ENCODE data around the gene CDC42BPA. TPM values are rescaled to one million over a fixed set of nuclear protein-coding genes. Genes with fewer than 3 reads are reported as not detected.
A peak's percentile ranks its signal among the peaks of the same experiment; 100 is the strongest.

CDC42BPA gene, protein sequence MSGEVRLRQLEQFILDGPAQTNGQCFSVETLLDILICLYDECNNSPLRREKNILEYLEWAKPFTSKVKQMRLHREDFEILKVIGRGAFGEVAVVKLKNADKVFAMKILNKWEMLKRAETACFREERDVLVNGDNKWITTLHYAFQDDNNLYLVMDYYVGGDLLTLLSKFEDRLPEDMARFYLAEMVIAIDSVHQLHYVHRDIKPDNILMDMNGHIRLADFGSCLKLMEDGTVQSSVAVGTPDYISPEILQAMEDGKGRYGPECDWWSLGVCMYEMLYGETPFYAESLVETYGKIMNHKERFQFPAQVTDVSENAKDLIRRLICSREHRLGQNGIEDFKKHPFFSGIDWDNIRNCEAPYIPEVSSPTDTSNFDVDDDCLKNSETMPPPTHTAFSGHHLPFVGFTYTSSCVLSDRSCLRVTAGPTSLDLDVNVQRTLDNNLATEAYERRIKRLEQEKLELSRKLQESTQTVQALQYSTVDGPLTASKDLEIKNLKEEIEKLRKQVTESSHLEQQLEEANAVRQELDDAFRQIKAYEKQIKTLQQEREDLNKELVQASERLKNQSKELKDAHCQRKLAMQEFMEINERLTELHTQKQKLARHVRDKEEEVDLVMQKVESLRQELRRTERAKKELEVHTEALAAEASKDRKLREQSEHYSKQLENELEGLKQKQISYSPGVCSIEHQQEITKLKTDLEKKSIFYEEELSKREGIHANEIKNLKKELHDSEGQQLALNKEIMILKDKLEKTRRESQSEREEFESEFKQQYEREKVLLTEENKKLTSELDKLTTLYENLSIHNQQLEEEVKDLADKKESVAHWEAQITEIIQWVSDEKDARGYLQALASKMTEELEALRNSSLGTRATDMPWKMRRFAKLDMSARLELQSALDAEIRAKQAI (N-terminal part only)
- polyA plus RNA-seq (7.0 to 9.2 TPM (median 8.6 TPM) in 3 replicates), polyA minus RNA-seq (10.8 to 32.3 TPM (median 15.3 TPM) in 3 replicates)
- polyA plus RNA-seq (2011; ENCODE audit: low read depth) = 13.1 TPM
- 6.9 and 9.2 TPM in 2 replicates for polyA plus RNA-seq (2011; cell fraction: cytosol; rRNA removed)
- 15.1 and 15.3 TPM in 2 replicates for polyA plus RNA-seq (2011; cell fraction: nucleus; rRNA removed)
- 7.2 and 10.1 TPM in 2 replicates for polyA plus RNA-seq (2012; ENCODE audit: low replicate concordance)
- polyA minus RNA-seq (2011; cell fraction: cytosol; rRNA and poly(A)+ RNA removed) = 14.0 TPM
- 29.4 and 66.9 TPM in 2 replicates for polyA minus RNA-seq (2011; cell fraction: nucleus; rRNA and poly(A)+ RNA removed)

DNA sequence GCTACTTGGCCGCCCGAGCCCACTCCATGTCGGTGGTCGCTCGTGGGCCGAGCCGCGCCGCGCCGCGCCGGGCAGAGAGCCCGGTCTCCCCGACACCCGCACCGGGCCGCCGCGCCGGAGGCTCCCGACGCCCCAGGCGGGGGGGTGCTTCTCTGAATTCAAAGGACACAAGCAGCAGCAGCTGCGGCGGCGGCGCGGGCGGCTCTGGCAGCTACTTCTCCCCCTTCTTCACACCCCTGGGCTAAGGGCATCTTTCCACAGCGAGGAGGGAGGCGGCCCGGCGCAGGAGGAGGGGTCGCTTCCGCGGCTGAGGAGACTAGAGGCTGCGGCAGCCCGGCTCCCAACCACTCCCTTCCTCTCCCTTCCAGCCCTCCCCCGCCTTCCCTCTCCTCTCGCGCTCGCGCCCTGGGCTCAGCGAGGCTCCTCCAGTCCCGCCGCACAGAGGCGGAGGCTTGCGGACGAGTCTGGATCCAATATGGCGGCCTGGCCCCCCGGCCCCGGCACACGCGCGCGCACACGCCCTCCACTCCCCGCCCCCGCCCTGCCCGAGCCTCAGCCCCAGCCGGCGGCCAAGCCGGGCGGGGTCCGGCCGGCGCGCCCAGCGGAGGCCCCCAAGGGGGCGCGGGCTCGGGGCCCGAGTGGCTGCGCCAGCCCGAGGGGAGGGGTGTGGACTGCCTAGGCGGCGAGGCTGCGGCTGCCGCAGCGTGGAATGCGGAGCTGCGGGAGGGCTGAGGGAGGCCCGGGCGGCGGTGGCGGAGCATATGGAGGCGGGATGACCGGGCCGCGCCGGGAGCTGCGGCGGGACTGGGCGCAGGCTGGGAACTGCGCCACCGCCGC is at the start of gene CDC42BPA:
Gene CDC42BPA (minus strand): TSS at position 477 of the 837 bp plus-strand sequence. CDS start 1,310 bp downstream, outside the sequence.
- TF ChIP-seq, protein P1, sequence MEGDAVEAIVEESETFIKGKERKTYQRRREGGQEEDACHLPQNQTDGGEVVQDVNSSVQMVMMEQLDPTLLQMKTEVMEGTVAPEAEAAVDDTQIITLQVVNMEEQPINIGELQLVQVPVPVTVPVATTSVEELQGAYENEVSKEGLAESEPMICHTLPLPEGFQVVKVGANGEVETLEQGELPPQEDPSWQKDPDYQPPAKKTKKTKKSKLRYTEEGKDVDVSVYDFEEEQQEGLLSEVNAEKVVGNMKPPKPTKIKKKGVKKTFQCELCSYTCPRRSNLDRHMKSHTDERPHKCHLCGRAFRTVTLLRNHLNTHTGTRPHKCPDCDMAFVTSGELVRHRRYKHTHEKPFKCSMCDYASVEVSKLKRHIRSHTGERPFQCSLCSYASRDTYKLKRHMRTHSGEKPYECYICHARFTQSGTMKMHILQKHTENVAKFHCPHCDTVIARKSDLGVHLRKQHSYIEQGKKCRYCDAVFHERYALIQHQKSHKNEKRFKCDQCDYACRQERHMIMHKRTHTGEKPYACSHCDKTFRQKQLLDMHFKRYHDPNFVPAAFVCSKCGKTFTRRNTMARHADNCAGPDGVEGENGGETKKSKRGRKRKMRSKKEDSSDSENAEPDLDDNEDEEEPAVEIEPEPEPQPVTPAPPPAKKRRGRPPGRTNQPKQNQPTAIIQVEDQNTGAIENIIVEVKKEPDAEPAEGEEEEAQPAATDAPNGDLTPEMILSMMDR (optimal IDR thresholded peaks at IDR 0.05 in 1 of 3, IDR thresholded peaks at IDR 0.05 in 1 of 3, conservative IDR thresholded peaks at IDR 0.05 in 1 of 3; ENCODE audit: extremely low read depth in 1 of 3, insufficient read depth in 2 of 3, low read length in 3 of 3) = no peak
- no peak for TF ChIP-seq EZH2 (IDR thresholded peaks at IDR 0.05; ENCODE audit: low read length)
- H3K9ac ChIP-seq (ENCODE audit: control insufficient read depth, extremely low read depth, insufficient read depth, low read length) = peak within 1 kb of the TSS; percentile 88
- H3K27ac ChIP-seq (ENCODE audit: control insufficient read depth, insufficient read depth, low read length) = peak within 1 kb of the TSS; percentile 86
- DNase-seq (ENCODE audit: low read depth, low spot score) = no peak
- H4K20me1 ChIP-seq (ENCODE audit: control insufficient read depth, extremely low read depth, insufficient read depth, low read length) = no peaks in the 10 kb centered on the region
- no peaks in the 10 kb centered on the region for H3K9me1 ChIP-seq (ENCODE audit: control insufficient read depth, extremely low read depth, insufficient read depth, low read length)
- peak within 1 kb of the TSS; percentile 90 for H2AFZ ChIP-seq (ENCODE audit: control insufficient read depth, low read length)
- dilution Hi-C loops (cut with MboI; ENCODE audit: extremely low pct_ligation_motif_present, low sequenced_read_pairs) = no loop called here
- no peaks in the 10 kb centered on the region for H3K9me3 ChIP-seq (ENCODE audit: control insufficient read depth, low read depth, low read length)
- H3K4me2 ChIP-seq (ENCODE audit: control insufficient read depth, extremely low read depth, insufficient read depth, low read depth, low read length) = peak within 1 kb of the TSS; percentile 96
- H3K27me3 ChIP-seq (ENCODE audit: control insufficient read depth, extremely low read depth, insufficient read depth, low read length) = no peaks in the 10 kb centered on the region
- peaks cover 41% of the 10 kb centered on the region for H3K79me2 ChIP-seq (ENCODE audit: control insufficient read depth, insufficient read depth, low read length)
- H3K36me3 ChIP-seq (ENCODE audit: control insufficient read depth in 2 of 2, extremely low read depth in 1 of 2, insufficient read depth in 2 of 2, low read length in 2 of 2) = no peaks in the 10 kb centered on the region
- H3K4me3 ChIP-seq (ENCODE audit: control insufficient read depth in 2 of 3, extremely low read depth in 1 of 3, insufficient read depth in 2 of 3, low read depth in 1 of 3, low read length in 3 of 3) = peak within 1 kb of the TSS; percentile 65 to 94 (median 84)
- H3K4me1 ChIP-seq (ENCODE audit: control insufficient read depth, extremely low read depth, insufficient read depth, low read length) = peaks cover 9% of the 10 kb centered on the region
- FAIRE-seq = no peak

DNA sequence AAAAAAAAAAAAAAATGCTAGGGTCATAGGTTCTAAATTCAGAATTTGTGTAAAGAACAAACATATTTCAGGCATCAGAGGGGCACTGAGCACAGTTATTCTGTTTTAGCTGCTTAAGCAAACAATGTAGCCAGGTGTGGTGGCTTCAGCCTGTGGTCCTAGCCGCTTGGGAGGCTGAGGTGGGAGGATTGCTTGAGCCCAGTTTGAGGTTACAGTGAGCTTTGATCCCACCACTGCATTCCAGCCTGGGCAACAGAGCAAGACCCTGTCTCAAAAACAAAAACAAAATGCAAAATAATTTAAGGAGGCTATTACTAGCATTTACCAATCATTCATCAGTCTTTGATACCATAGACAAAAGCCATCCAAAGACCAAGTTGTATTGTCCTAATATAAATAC is 49.7 kb upstream of the CDC42BPA start:
- H2AFZ ChIP-seq (ENCODE audit: control insufficient read depth, low read length) = no peak overlapping the region
- H3K4me2 ChIP-seq (ENCODE audit: control insufficient read depth, extremely low read depth, insufficient read depth, low read depth, low read length) = no peak overlapping the region
- H3K9me1 ChIP-seq (ENCODE audit: control insufficient read depth, extremely low read depth, insufficient read depth, low read length) = no peaks in the 10 kb centered on the region
- DNase-seq (ENCODE audit: low read depth, low spot score) (no peak), FAIRE-seq (no peak)
- no peaks in the 10 kb centered on the region for H3K9me3 ChIP-seq (ENCODE audit: control insufficient read depth, low read depth, low read length)
- H3K27me3 ChIP-seq (ENCODE audit: control insufficient read depth, extremely low read depth, insufficient read depth, low read length) = no peaks in the 10 kb centered on the region
- no peak overlapping the region for H3K27ac ChIP-seq (ENCODE audit: control insufficient read depth, insufficient read depth, low read length)
- no peaks in the 10 kb centered on the region for H3K36me3 ChIP-seq (ENCODE audit: control insufficient read depth in 2 of 2, extremely low read depth in 1 of 2, insufficient read depth in 2 of 2, low read length in 2 of 2)
- no peaks in the 10 kb centered on the region for H3K79me2 ChIP-seq (ENCODE audit: control insufficient read depth, insufficient read depth, low read length)
- dilution Hi-C loops (cut with MboI; ENCODE audit: extremely low pct_ligation_motif_present, low sequenced_read_pairs) = no loop called here
- no peaks in the 10 kb centered on the region for H4K20me1 ChIP-seq (ENCODE audit: control insufficient read depth, extremely low read depth, insufficient read depth, low read length)
- H3K4me3 ChIP-seq (ENCODE audit: control insufficient read depth in 2 of 3, extremely low read depth in 1 of 3, insufficient read depth in 2 of 3, low read depth in 1 of 3, low read length in 3 of 3) = no peak overlapping the region
- H3K9ac ChIP-seq (ENCODE audit: control insufficient read depth, extremely low read depth, insufficient read depth, low read length) = no peak overlapping the region
- TF ChIP-seq, protein P1 (optimal IDR thresholded peaks at IDR 0.05 in 1 of 3, IDR thresholded peaks at IDR 0.05 in 1 of 3, conservative IDR thresholded peaks at IDR 0.05 in 1 of 3; ENCODE audit: extremely low read depth in 1 of 3, insufficient read depth in 2 of 3, low read length in 3 of 3) = no peak
- no peak for TF ChIP-seq EZH2 (IDR thresholded peaks at IDR 0.05; ENCODE audit: low read length)
- no peaks in the 10 kb centered on the region for H3K4me1 ChIP-seq (ENCODE audit: control insufficient read depth, extremely low read depth, insufficient read depth, low read length)
